ENCODE measurements around the gene ZNF654. TPM values are rescaled to one million over a fixed set of nuclear protein-coding genes. Genes with fewer than 3 reads are reported as not detected.

ZNF654 gene
- polyA plus RNA-seq, 1 donor from 2014 or later, result 20.4 TPM

GRCh38 chr3:88132894-88133293, 73.8 kb downstream of the ZNF654 start:
- no peak overlapping the region for H3K27ac ChIP-seq (ENCODE audit: low read length)
- H3K4me2 ChIP-seq (ENCODE audit: low read length), result no peak overlapping the region
- no peak overlapping the region for H3K9ac ChIP-seq (ENCODE audit: low read length)
- H3K36me3 ChIP-seq (ENCODE audit: insufficient read depth, low read length), result no peaks in the 10 kb centered on the region
- TF ChIP-seq POLR2AphosphoS5 (IDR thresholded peaks at IDR 0.05) (no peak), CTCF (IDR thresholded peaks at IDR 0.05; ENCODE audit: poor library complexity, severe bottlenecking) (no peak), EP300 (conservative IDR thresholded peaks at IDR 0.05; ENCODE audit: poor library complexity, severe bottlenecking) (no peak), RAD21 (conservative IDR thresholded peaks at IDR 0.05) (no peak), TAF1 (IDR thresholded peaks at IDR 0.05; ENCODE audit: low read depth) (no peak), SMC3 (conservative IDR thresholded peaks at IDR 0.05; ENCODE audit: poor library complexity) (no peak), EZH2 (IDR thresholded peaks at IDR 0.05; ENCODE audit: borderline replicate concordance, insufficient read depth, low read length, poor library complexity, severe bottlenecking) (no peak), REST (IDR thresholded peaks at IDR 0.05; ENCODE audit: borderline replicate concordance) (no peak), MXI1 (conservative IDR thresholded peaks at IDR 0.05; ENCODE audit: poor library complexity, severe bottlenecking) (no peak)
- no peaks in the 10 kb centered on the region for H3K27me3 ChIP-seq (ENCODE audit: insufficient read depth, low read depth, low read length)
- no peaks in the 10 kb centered on the region for H3K9me2 ChIP-seq (ENCODE audit: insufficient read depth, low read length)
- no peaks in the 10 kb centered on the region for H3K79me2 ChIP-seq (replicated peaks; ENCODE audit: insufficient read depth, low read length)
- H4K20me1 ChIP-seq (ENCODE audit: insufficient read depth), result no peaks in the 10 kb centered on the region
- H2AFZ ChIP-seq (ENCODE audit: low read depth, low read length), result no peak overlapping the region
- no peak overlapping the region for H3K4me3 ChIP-seq (ENCODE audit: low read length)
- H3K9me3 ChIP-seq (ENCODE audit: low read length), result no peaks in the 10 kb centered on the region
- H3F3A ChIP-seq (ENCODE audit: insufficient read depth, low read length, poor library complexity, severe bottlenecking), result no peaks in the 10 kb centered on the region

GRCh38 chr3:88133711-88134263, 74.7 kb downstream of the ZNF654 start:
- Histone ChIP-seq H3K9me3 (ENCODE audit: low read length) (no peaks in the 10 kb centered on the region), H3K9ac (ENCODE audit: low read length) (no peak overlapping the region), H3K4me2 (ENCODE audit: low read length) (no peak overlapping the region), H3K27me3 (ENCODE audit: insufficient read depth, low read depth, low read length) (no peaks in the 10 kb centered on the region), H4K20me1 (ENCODE audit: insufficient read depth) (no peaks in the 10 kb centered on the region), H3K9me2 (ENCODE audit: insufficient read depth, low read length) (no peaks in the 10 kb centered on the region), H3F3A (ENCODE audit: insufficient read depth, low read length, poor library complexity, severe bottlenecking) (no peaks in the 10 kb centered on the region), H3K27ac (ENCODE audit: low read length) (no peak overlapping the region), H3K79me2 (replicated peaks; ENCODE audit: insufficient read depth, low read length) (no peaks in the 10 kb centered on the region), H3K4me3 (ENCODE audit: low read length) (no peak overlapping the region), H2AFZ (ENCODE audit: low read depth, low read length) (no peak overlapping the region), H3K36me3 (ENCODE audit: insufficient read depth, low read length) (no peaks in the 10 kb centered on the region)
- no peak for TF ChIP-seq POLR2AphosphoS5 (IDR thresholded peaks at IDR 0.05)
- no peak for TF ChIP-seq CTCF (IDR thresholded peaks at IDR 0.05; ENCODE audit: poor library complexity, severe bottlenecking)
- no peak for TF ChIP-seq TAF1 (IDR thresholded peaks at IDR 0.05; ENCODE audit: low read depth)
